PFSK-1 (cell line): Measurements from ENCODE around the gene TXNDC16.

Source experiments
- FOXP2 ChIP-seq: optimal IDR thresholded peaks from 2 replicates; pipeline ENCODE3; 2011; ENCODE audit warnings: borderline replicate concordance, control low read depth, inconsistent platforms; ENCODE audit not compliant: insufficient read depth; ENCODE audit errors: extremely low read length, extremely low read depth
- POLR2AphosphoS5 ChIP-seq: IDR thresholded peaks from 2 replicates; pipeline ENCODE4 v1.6.1; 2012; ENCODE audit warnings: low read depth, mild to moderate bottlenecking, control low read depth, low read length, moderate library complexity
- SIN3A ChIP-seq: IDR thresholded peaks from 2 replicates; pipeline ENCODE4 v1.6.1; 2012; ENCODE audit warnings: mild to moderate bottlenecking, low read length, moderate library complexity, borderline replicate concordance; ENCODE audit not compliant: insufficient read depth
- TAF1 ChIP-seq: IDR thresholded peaks from 2 replicates; pipeline ENCODE4 v1.6.1; 2012; ENCODE audit warnings: low read length, control low read depth, borderline replicate concordance; ENCODE audit not compliant: insufficient read depth
- TF ChIP-seq, protein P1 (sequence below), 2 experiments: IDR thresholded peaks; 2 replicates each; pipeline versions ENCODE4 v1.6.1 to v1.8.0; 2011 to 2012; ENCODE audit warnings: low read depth in 2 of 2, low read length in 2 of 2, control low read depth in 1 of 2, inconsistent platforms in 1 of 2, mild to moderate bottlenecking in 1 of 2, moderate library complexity in 1 of 2; ENCODE audit not compliant: insufficient read depth in 1 of 2

The TXNDC16 gene

DNA sequence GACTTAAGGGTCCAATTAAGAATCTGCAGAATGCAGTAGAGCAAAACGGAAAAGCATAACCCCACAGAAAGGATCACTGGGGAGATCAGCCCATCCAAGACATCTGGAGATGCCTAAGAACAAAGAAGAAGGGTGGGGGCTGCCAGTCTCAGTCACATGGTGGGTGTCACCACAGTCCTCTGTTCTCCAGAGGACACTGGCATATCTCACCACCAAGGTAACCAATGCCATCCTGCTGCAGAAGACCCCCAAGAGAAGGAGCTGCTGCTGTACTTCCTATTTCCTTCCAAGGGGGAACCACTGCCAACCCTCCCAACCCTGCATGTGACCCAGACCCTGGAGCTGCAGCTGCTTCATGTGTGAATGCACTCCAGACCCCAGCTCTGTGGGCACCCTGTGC is 147.0 kb downstream of the TXNDC16 start:
- TF ChIP-seq FOXP2 (no peak), TAF1 (no peak), SIN3A (no peak), POLR2AphosphoS5 (no peak)
- TF ChIP-seq, protein P1, sequence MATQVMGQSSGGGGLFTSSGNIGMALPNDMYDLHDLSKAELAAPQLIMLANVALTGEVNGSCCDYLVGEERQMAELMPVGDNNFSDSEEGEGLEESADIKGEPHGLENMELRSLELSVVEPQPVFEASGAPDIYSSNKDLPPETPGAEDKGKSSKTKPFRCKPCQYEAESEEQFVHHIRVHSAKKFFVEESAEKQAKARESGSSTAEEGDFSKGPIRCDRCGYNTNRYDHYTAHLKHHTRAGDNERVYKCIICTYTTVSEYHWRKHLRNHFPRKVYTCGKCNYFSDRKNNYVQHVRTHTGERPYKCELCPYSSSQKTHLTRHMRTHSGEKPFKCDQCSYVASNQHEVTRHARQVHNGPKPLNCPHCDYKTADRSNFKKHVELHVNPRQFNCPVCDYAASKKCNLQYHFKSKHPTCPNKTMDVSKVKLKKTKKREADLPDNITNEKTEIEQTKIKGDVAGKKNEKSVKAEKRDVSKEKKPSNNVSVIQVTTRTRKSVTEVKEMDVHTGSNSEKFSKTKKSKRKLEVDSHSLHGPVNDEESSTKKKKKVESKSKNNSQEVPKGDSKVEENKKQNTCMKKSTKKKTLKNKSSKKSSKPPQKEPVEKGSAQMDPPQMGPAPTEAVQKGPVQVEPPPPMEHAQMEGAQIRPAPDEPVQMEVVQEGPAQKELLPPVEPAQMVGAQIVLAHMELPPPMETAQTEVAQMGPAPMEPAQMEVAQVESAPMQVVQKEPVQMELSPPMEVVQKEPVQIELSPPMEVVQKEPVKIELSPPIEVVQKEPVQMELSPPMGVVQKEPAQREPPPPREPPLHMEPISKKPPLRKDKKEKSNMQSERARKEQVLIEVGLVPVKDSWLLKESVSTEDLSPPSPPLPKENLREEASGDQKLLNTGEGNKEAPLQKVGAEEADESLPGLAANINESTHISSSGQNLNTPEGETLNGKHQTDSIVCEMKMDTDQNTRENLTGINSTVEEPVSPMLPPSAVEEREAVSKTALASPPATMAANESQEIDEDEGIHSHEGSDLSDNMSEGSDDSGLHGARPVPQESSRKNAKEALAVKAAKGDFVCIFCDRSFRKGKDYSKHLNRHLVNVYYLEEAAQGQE (IDR thresholded peaks at IDR 0.05; ENCODE audit: insufficient read depth in 1 of 2, low read depth in 2 of 2, low read length in 2 of 2): no peak

DNA sequence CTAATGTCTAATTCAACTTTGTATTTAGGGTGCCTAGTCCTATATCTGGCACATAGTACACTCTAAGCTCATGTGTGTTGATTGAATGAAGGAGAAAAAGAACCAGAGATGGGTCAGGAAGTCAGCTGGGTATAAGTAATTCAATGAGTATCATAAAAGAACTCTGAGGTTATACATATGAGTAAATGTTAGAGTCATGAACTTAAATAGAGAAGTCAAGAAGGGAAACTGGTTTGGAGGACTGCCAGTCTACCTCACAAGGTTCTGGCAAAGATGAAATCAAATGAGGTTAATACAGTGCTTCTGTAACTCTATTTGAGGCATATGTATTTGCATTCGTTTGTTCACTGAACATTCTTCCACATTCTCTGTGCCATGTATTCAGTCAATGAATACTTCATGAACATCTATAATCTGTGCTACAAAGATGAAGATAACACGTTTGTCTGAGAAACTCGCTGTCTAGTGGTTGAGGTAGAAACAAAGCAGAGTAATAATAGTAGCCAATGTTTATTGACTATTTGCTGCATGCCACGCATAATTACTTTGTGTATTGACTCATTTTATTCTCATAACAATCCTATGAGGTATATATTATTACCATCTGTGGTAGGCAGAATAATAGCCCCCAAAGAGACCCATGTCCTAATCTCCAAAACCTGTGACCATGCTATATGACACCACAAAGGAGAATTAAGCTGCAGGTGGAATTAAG is 149.3 kb downstream of the TXNDC16 start:
- TF ChIP-seq TAF1: no peak
- no peak for TF ChIP-seq SIN3A
- TF ChIP-seq, protein P1 (IDR thresholded peaks at IDR 0.05; ENCODE audit: insufficient read depth in 1 of 2, low read depth in 2 of 2, low read length in 2 of 2): no peak
- no peak for TF ChIP-seq FOXP2
- no peak for TF ChIP-seq POLR2AphosphoS5

DNA sequence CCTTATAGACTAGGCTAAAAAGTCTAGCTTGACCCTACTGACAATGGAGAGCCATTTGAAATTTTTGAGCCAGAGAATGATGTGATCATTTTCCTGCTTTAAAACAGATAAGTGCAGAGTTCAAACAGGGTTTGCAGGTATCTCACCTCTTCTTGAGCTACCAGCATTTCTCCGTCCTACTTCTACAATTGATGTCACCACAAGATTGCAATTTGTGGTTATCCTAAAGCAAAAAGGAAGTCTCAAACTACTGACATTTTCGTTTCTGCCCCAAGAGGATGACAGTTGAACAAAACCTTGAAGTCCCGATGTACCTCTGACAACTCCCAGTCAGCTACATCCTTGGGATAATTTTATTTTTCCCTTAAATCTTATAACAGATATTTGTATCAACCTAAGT is 151.5 kb downstream of the TXNDC16 start:
- TF ChIP-seq, protein P1 (IDR thresholded peaks at IDR 0.05; ENCODE audit: insufficient read depth in 1 of 2, low read depth in 2 of 2, low read length in 2 of 2): no peak
- no peak for TF ChIP-seq TAF1
- no peak for TF ChIP-seq FOXP2
- TF ChIP-seq POLR2AphosphoS5: no peak
- TF ChIP-seq SIN3A: no peak

DNA sequence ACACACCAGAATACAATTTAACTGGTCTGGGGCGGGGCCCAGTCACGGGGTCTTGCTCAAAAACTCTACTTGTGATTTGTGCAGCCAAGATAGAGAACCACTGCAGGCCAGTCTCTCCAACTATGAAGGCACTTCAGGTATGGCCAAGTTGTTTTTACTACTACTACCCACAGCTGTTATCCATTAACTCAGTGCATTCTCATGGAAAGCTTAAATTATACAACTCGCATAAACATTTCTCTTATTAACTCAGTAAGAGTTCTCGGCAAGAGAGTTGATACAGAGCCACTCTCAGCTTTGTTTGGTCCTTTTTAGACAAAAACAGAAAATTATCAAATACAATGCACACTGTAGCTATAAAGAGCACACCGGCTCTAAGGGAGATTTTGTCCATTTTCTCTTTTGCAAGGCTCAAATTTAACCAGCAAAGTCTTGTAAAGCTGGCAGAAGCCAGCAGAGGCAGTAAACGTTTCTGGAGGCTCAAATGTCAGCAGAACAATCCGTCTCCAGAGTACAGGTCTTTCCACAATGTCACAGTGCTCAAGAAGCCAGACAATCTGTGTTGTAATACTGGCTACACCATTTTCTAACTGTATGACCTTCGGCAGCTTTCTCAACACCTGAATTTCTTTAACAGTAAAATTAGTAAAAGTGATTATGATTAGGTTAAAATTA is 152.2 kb downstream of the TXNDC16 start:
- TF ChIP-seq TAF1 (no peak), FOXP2 (no peak), POLR2AphosphoS5 (no peak), SIN3A (no peak)
- TF ChIP-seq, protein P1 (IDR thresholded peaks at IDR 0.05; ENCODE audit: insufficient read depth in 1 of 2, low read depth in 2 of 2, low read length in 2 of 2): no peak
